ENCODE results near the gene BLOC1S2. TPM values are rescaled to one million over a fixed set of nuclear protein-coding genes. Genes with fewer than 3 reads are reported as not detected.

BLOC1S2 gene
- polyA plus RNA-seq, 1 of the 3 experiments (the other 2 are of a cell fraction): 30.4 TPM

DNA sequence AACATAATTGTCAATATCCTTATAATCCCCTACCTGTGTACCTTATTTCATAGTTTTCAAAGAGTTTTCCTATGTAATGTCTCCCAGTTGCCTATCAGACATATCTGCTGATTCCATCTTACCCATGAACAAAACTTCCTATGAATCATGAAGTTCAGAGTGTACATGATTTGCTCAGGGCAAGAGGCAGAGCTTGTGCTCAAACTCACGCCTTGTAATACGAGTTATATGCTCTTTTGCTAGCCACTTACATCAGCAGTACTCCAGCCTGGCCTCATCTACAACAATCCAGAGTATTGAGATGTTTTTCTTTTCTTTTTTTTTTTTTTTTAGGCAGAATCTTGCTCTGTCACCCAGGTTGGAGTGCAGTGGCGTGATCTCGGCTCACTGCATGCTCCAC lies 31.7 kb upstream of the BLOC1S2 start:
- ChIA-PET POLR2A (no interaction called here), CTCF (interaction anchor here (0.9 to 1.6 kb wide), 2 partner anchors 181 to 201 kb away, joined by 4 to 5 read pairs; no protein-coding TSS in a partner anchor)
- H3K9me2 ChIP-seq: no peaks in the 10 kb centered on the region
- no peak overlapping the region for H3K9ac ChIP-seq
- no peak overlapping the region for H3K4me2 ChIP-seq
- H3K27me3 ChIP-seq (ENCODE audit: insufficient read depth): peaks cover 38% of the 10 kb centered on the region; the same call in 1 of the 2 replicates
- DNase-seq: no peak
- H4K20me1 ChIP-seq (ENCODE audit: insufficient read depth): no peaks in the 10 kb centered on the region
- TF ChIP-seq FOSL2 (IDR thresholded peaks at IDR 0.05; ENCODE audit: borderline replicate concordance, low read depth): no peak
- no peak for TF ChIP-seq JUND (IDR thresholded peaks at IDR 0.05)
- TF ChIP-seq, protein P1, sequence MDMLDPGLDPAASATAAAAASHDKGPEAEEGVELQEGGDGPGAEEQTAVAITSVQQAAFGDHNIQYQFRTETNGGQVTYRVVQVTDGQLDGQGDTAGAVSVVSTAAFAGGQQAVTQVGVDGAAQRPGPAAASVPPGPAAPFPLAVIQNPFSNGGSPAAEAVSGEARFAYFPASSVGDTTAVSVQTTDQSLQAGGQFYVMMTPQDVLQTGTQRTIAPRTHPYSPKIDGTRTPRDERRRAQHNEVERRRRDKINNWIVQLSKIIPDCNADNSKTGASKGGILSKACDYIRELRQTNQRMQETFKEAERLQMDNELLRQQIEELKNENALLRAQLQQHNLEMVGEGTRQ (IDR thresholded peaks at IDR 0.05; ENCODE audit: borderline replicate concordance, low read depth, low read length): no peak
- no peak for TF ChIP-seq NRF1 (IDR thresholded peaks at IDR 0.05; ENCODE audit: low read depth, low read length)
- TF ChIP-seq FOXM1 (IDR thresholded peaks at IDR 0.05; ENCODE audit: low read depth): no peak
- TF ChIP-seq, protein P2, sequence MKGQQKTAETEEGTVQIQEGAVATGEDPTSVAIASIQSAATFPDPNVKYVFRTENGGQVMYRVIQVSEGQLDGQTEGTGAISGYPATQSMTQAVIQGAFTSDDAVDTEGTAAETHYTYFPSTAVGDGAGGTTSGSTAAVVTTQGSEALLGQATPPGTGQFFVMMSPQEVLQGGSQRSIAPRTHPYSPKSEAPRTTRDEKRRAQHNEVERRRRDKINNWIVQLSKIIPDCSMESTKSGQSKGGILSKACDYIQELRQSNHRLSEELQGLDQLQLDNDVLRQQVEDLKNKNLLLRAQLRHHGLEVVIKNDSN (IDR thresholded peaks at IDR 0.05; ENCODE audit: borderline replicate concordance, low read depth): no peak
- H2AFZ ChIP-seq (ENCODE audit: low read depth): no peak overlapping the region
- 69% methylated on average over 4 of the region's 4 CpGs for WGBS (ENCODE audit: low lambda C conversion rate)
- H3K79me2 ChIP-seq (ENCODE audit: insufficient read depth): no peaks in the 10 kb centered on the region
- no peaks in the 10 kb centered on the region for H3K4me1 ChIP-seq (ENCODE audit: control insufficient read depth in 1 of 2, insufficient read depth in 2 of 2, low read depth in 1 of 2, low read length in 1 of 2)
- H3K27ac ChIP-seq (ENCODE audit: low read depth in 2 of 2, low read length in 1 of 2): no peak overlapping the region
- H3K4me3 ChIP-seq (ENCODE audit: low read depth in 2 of 2, low read length in 1 of 2): no peak overlapping the region
- no peaks in the 10 kb centered on the region for H3K9me3 ChIP-seq
- no peaks in the 10 kb centered on the region for H3K36me3 ChIP-seq (replicated peaks in 1 of 2; ENCODE audit: control insufficient read depth in 1 of 2, insufficient read depth in 2 of 2, low read length in 1 of 2)
- H3F3A ChIP-seq (replicated peaks; ENCODE audit: insufficient read depth): no peaks in the 10 kb centered on the region

DNA sequence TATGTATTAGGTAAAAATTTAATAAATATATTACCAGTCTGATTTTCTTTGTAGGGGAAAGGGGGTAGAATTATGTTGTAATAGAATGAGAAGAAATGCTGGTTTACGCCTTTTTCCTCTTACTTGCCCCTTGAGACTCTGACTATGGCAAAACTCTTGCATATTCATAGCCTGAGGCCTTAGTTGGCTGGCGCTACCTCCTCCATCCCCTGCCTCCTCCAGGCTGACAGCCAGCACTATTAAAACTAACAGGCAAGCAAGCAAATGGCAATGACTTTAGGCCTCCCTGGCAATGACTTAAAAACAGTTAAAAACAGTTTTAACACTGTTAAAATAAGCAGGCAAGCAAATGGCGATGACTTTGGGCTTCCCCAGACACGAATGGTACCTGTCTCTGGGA lies 29.1 kb upstream of the BLOC1S2 start:
- Histone ChIP-seq H3K27ac (ENCODE audit: low read depth in 2 of 2, low read length in 1 of 2) (no peak overlapping the region), H3K4me3 (ENCODE audit: low read depth in 2 of 2, low read length in 1 of 2) (no peak overlapping the region), H3K4me2 (no peak overlapping the region), H3K9me3 (no peaks in the 10 kb centered on the region), H2AFZ (ENCODE audit: low read depth) (no peak overlapping the region), H4K20me1 (ENCODE audit: insufficient read depth) (no peaks in the 10 kb centered on the region), H3K36me3 (replicated peaks in 1 of 2; ENCODE audit: control insufficient read depth in 1 of 2, insufficient read depth in 2 of 2, low read length in 1 of 2) (no peaks in the 10 kb centered on the region), H3K9me2 (no peaks in the 10 kb centered on the region), H3K27me3 (ENCODE audit: insufficient read depth) (peaks cover 43% of the 10 kb centered on the region; the same call in 1 of the 2 replicates), H3K79me2 (ENCODE audit: insufficient read depth) (no peaks in the 10 kb centered on the region), H3K9ac (no peak overlapping the region), H3F3A (replicated peaks; ENCODE audit: insufficient read depth) (no peaks in the 10 kb centered on the region), H3K4me1 (ENCODE audit: control insufficient read depth in 1 of 2, insufficient read depth in 2 of 2, low read depth in 1 of 2, low read length in 1 of 2) (no peaks in the 10 kb centered on the region)
- 49% methylated on average over 4 of the region's 4 CpGs for WGBS (ENCODE audit: low lambda C conversion rate)
- no peak for DNase-seq
- CTCF ChIA-PET: interaction anchor here (1.4 to 2.0 kb wide), 3 partner anchors 12 to 118 kb away, joined by 5 to 9 read pairs (median 6); no protein-coding TSS in a partner anchor
- POLR2A ChIA-PET: no interaction called here
- TF ChIP-seq TCF12 (IDR thresholded peaks at IDR 0.05) (no peak), ELF1 (IDR thresholded peaks at IDR 0.05) (no peak), RAD21 (IDR thresholded peaks at IDR 0.05; ENCODE audit: low read length) (no peak), CTCF (IDR thresholded peaks at IDR 0.05) (no peak), MEF2A (IDR thresholded peaks at IDR 0.05; ENCODE audit: borderline replicate concordance, low read depth) (no peak), FOSL2 (IDR thresholded peaks at IDR 0.05; ENCODE audit: borderline replicate concordance, low read depth) (no peak), PBX3 (IDR thresholded peaks at IDR 0.05) (no peak)
